Caco-2 (cell line): Measurements from ENCODE around the gene TUBD1. TPM values are rescaled to one million over a fixed set of nuclear protein-coding genes. Genes with fewer than 3 reads are reported as not detected.

Experiments used
- BruUV-seq: library from RNA; stranded (reverse); fragments of 400-500 nt; replicated peaks from 2 replicates; lab custom pipeline; 2021; lab: Mats Ljungman, UMichigan
- CTCF ChIA-PET: fragments of 300-600 bp; sonication (Branson Sonifier 250); formaldehyde crosslinking; loops from one replicate; lab custom pipeline; 2022; ENCODE audit warnings: antibody characterized with exemption; lab: Charles Lee
- POLR2A ChIA-PET: fragments of 300-600 bp; sonication (Branson Sonifier 250); formaldehyde crosslinking; loops from one replicate; lab custom pipeline; 2022; ENCODE audit warnings: antibody characterized with exemption; lab: Charles Lee
- DNase-seq, 2 experiments: peaks; one replicate each; pipeline versions ENCODE4 v3.0.0 to v3.0.0-alpha.2; 2020 to 2022
- H3K27me3 ChIP-seq: replicated peaks from 2 replicates; pipeline ENCODE4 v1.6.0; 2011; ENCODE audit warnings: low read length; ENCODE audit not compliant: control insufficient read depth, insufficient read depth
- H3K36me3 ChIP-seq: 2 replicates; pipeline ENCODE4 v1.5.1; 2011; ENCODE audit warnings: low read length; ENCODE audit not compliant: control insufficient read depth, insufficient read depth
- H3K4me1 ChIP-seq: fragments of 250-450 bp; sonication (Bioruptor Pico); 2 replicates; pipeline ENCODE4 v1.5.1; 2020; ENCODE audit warnings: mild to moderate bottlenecking
- H3K4me3 ChIP-seq: 2 replicates; pipeline ENCODE4 v1.5.1; 2011; ENCODE audit warnings: low read depth, mild to moderate bottlenecking, control low read depth, low read length
- H3K9me3 ChIP-seq: fragments of 250-450 bp; sonication (Bioruptor Pico); 2 replicates; pipeline ENCODE4 v1.5.1; 2020; ENCODE audit warnings: mild to moderate bottlenecking, moderate library complexity
- H3K27ac Mint-ChIP-seq: one replicate; pipeline ENCODE4 v1.8.0; 2022; ENCODE audit warnings: mixed read lengths; ENCODE audit not compliant: unreplicated experiment
- H3K27me3 Mint-ChIP-seq: one replicate; pipeline ENCODE4 v1.8.0; 2022; ENCODE audit warnings: mixed read lengths; ENCODE audit not compliant: insufficient read depth, unreplicated experiment
- H3K36me3 Mint-ChIP-seq: one replicate; pipeline ENCODE4 v1.8.0; 2022; ENCODE audit warnings: mild to moderate bottlenecking, mixed read lengths; ENCODE audit not compliant: insufficient read depth, unreplicated experiment
- H3K4me1 Mint-ChIP-seq: one replicate; pipeline ENCODE4 v1.8.0; 2022; ENCODE audit warnings: low read depth, mixed read lengths; ENCODE audit not compliant: unreplicated experiment
- H3K4me3 Mint-ChIP-seq: one replicate; pipeline ENCODE4 v1.8.0; 2022; ENCODE audit warnings: mild to moderate bottlenecking, moderate library complexity, mixed read lengths; ENCODE audit not compliant: unreplicated experiment
- H3K9me3 Mint-ChIP-seq: one replicate; pipeline ENCODE4 v1.8.0; 2022; ENCODE audit warnings: mixed read lengths; ENCODE audit not compliant: unreplicated experiment
- intact Hi-C: fragments of 100-400 bp; cut with micrococcal nuclease; formaldehyde crosslinking; loops from one replicate; pipeline ENCODE4 v1.10.0; 2022; ENCODE audit not compliant: unreplicated experiment
- total RNA-seq: library from RNA; stranded (reverse); gene quantifications from 2 replicates; pipeline ENCODE4 v1.2.3, GENCODE V29; 2022
- TF ChIP-seq, protein P1 (sequence below), 2 experiments: fragments of 200-600 bp in 1 of 2; IDR thresholded peaks; 1 replicate in 1 of 2; 2 replicates in 1 of 2; pipeline versions ENCODE4 v1.5.1 to v1.8.0; 2011 to 2022; ENCODE audit warnings: antibody characterized with exemption in 1 of 2, control low read depth in 1 of 2, inconsistent platforms in 1 of 2, low read depth in 1 of 2, low read length in 1 of 2, mild to moderate bottlenecking in 1 of 2, moderate library complexity in 1 of 2; ENCODE audit not compliant: insufficient read depth in 1 of 2, severe bottlenecking in 1 of 2, unreplicated experiment in 1 of 2

Gene TUBD1
- total RNA-seq, 1 experiment from 2014 or later = 23.6 TPM

DNA sequence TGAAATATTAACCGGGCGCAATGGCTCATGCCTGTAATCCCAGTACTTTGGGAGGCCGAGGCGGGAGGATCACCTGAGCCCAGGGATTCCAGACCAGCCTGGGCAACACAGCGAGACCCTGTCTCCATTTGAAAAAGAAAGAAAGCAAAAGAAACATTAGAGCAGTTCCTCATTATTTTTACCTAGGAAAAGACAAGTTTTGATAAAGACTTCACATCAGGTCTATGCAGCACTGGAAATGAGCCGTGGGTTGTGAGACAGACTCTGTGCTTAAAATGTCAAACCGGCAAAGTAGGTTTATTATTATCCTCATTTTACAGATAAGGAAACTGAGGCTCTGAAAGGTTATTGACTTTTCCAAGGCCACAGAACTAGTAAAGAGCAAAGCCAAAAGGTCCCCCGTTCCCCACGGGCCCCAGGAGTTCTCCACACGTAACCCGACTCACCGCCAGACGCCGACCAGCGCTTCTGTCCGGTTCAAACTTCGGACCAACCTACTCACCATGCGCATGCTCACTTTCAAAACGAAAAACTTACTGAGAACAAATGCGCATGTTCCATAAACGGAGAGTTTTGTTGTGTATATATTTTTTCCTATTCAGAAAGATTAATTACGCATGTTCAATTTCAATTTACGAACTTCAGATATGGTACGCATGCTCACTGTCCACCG is 356 bp downstream of the TUBD1 start:
- peak in 1 of 2 experiments; percentile 25 for DNase-seq
- H3K9me3 ChIP-seq = no peaks in the 10 kb centered on the region
- Mint-ChIP-seq H3K4me3 (peak overlapping the region; percentile 93), H3K27ac (peak overlapping the region; percentile 83), H3K36me3 (peaks cover 38% of the 10 kb centered on the region), H3K4me1 (peaks cover 37% of the 10 kb centered on the region), H3K9me3 (no peaks in the 10 kb centered on the region), H3K27me3 (no peaks in the 10 kb centered on the region)
- intact Hi-C loops = no loop called here
- TF ChIP-seq, protein P1, sequence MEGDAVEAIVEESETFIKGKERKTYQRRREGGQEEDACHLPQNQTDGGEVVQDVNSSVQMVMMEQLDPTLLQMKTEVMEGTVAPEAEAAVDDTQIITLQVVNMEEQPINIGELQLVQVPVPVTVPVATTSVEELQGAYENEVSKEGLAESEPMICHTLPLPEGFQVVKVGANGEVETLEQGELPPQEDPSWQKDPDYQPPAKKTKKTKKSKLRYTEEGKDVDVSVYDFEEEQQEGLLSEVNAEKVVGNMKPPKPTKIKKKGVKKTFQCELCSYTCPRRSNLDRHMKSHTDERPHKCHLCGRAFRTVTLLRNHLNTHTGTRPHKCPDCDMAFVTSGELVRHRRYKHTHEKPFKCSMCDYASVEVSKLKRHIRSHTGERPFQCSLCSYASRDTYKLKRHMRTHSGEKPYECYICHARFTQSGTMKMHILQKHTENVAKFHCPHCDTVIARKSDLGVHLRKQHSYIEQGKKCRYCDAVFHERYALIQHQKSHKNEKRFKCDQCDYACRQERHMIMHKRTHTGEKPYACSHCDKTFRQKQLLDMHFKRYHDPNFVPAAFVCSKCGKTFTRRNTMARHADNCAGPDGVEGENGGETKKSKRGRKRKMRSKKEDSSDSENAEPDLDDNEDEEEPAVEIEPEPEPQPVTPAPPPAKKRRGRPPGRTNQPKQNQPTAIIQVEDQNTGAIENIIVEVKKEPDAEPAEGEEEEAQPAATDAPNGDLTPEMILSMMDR (IDR thresholded peaks at IDR 0.05; ENCODE audit: insufficient read depth in 1 of 2, low read depth in 1 of 2, low read length in 1 of 2, severe bottlenecking in 1 of 2, unreplicated experiment in 1 of 2) = no peak
- no peaks in the 10 kb centered on the region for H3K27me3 ChIP-seq
- TSS peak; percentile 90 for BruUV-seq
- POLR2A ChIA-PET = interaction anchor here (0.6 to 1.4 kb wide), 3 partner anchors 46 to 185 kb away, joined by 3 to 7 read pairs (median 5); partner anchors contain the start of genes PTRH2 and VMP1
- peak overlapping the region; percentile 64 for H3K4me3 ChIP-seq
- CTCF ChIA-PET = interaction anchor here (0.6 to 1.5 kb wide), 3 partner anchors 23 to 39 kb away, joined by 3 to 5 read pairs (median 3); no protein-coding TSS in a partner anchor
- peaks cover 15% of the 10 kb centered on the region for H3K4me1 ChIP-seq
- H3K36me3 ChIP-seq = no peaks in the 10 kb centered on the region; the same call in 1 of the 2 replicates

DNA sequence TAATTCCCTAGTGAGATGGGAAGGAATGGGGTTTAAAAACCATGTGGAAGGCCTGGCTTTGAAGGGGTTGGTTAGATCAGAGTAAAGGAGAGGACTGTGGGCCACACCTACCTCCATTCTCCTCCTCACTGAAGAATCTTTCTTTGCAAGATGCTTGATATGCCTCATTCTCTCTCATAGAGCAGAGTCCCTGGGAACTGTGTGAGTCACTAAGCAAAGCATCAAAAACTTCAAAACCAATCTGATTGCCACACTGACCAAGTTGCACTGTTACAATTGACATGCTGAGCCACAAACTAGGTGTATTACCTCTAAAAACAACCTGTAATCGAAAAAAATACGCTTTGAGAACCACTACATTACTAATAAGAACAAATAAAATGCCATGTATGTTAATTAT is 2.0 kb downstream of the TUBD1 start:
- intact Hi-C loops = no loop called here
- TF ChIP-seq, protein P1 (IDR thresholded peaks at IDR 0.05; ENCODE audit: insufficient read depth in 1 of 2, low read depth in 1 of 2, low read length in 1 of 2, severe bottlenecking in 1 of 2, unreplicated experiment in 1 of 2) = no peak
- TSS peak; percentile 9 for BruUV-seq
- DNase-seq = no peak
- H3K4me1 ChIP-seq = peaks cover 15% of the 10 kb centered on the region
- POLR2A ChIA-PET = no interaction called here
- H3K4me3 Mint-ChIP-seq = peak overlapping the region; percentile 93
- no peaks in the 10 kb centered on the region for H3K27me3 ChIP-seq
- H3K36me3 ChIP-seq = no peaks in the 10 kb centered on the region; the same call in 1 of the 2 replicates
- H3K4me1 Mint-ChIP-seq = peaks cover 34% of the 10 kb centered on the region
- no peaks in the 10 kb centered on the region for H3K27me3 Mint-ChIP-seq
- H3K36me3 Mint-ChIP-seq = peaks cover 53% of the 10 kb centered on the region
- H3K9me3 ChIP-seq = no peaks in the 10 kb centered on the region
- H3K4me3 ChIP-seq = no peak overlapping the region
- H3K9me3 Mint-ChIP-seq = no peaks in the 10 kb centered on the region
- CTCF ChIA-PET = no interaction called here
- H3K27ac Mint-ChIP-seq = peak overlapping the region; percentile 84

DNA sequence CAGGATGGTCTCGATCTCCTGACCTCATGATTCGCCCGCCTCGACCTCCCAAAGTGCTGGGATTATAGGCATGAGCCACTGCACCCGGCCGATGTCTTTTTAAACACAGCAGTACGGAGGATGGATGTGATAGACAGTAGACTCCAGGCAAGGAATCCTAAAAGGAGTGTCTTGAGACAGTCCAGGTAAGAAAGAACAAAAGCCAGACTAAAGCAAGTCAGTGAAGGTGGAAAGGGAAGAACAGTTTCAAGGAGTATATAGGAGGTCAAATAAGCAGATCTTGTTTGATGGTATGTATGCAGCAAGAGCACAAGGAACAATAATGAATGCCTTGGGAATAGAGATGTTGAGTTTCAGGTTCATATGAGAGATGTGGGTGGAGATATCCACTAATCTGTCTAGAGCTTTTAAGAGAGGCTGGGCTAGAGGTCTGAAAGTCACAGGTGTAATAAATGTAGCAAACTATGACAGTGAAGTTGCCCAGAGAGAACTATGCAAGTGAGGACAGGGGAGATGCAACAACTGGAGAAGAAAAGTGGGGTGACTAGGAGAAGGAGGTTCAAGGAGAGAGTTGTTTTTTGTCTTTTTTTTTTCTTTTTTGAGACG is 4.5 kb downstream of the TUBD1 start:
- no peak overlapping the region for H3K4me3 ChIP-seq
- DNase-seq = no peak
- intact Hi-C loops = no loop called here
- Mint-ChIP-seq H3K9me3 (no peaks in the 10 kb centered on the region), H3K36me3 (peaks cover 72% of the 10 kb centered on the region), H3K4me1 (peaks cover 19% of the 10 kb centered on the region), H3K27ac (peak overlapping the region; percentile 38), H3K4me3 (no peak overlapping the region), H3K27me3 (no peaks in the 10 kb centered on the region)
- H3K36me3 ChIP-seq = no peaks in the 10 kb centered on the region; the same call in 1 of the 2 replicates
- H3K4me1 ChIP-seq = peaks cover 15% of the 10 kb centered on the region
- ChIA-PET CTCF (no interaction called here), POLR2A (no interaction called here)
- BruUV-seq = no TSS peak
- TF ChIP-seq, protein P1 (IDR thresholded peaks at IDR 0.05; ENCODE audit: insufficient read depth in 1 of 2, low read depth in 1 of 2, low read length in 1 of 2, severe bottlenecking in 1 of 2, unreplicated experiment in 1 of 2) = no peak
- H3K27me3 ChIP-seq = no peaks in the 10 kb centered on the region
- H3K9me3 ChIP-seq = no peaks in the 10 kb centered on the region
